CD4-positive, alpha-beta T cell (primary cell): ENCODE measurements around the gene CD200R1L. TPM values are rescaled to one million over a fixed set of nuclear protein-coding genes. Genes with fewer than 3 reads are reported as not detected.

Source experiments
- ATAC-seq: fragments of 200-7000 bp; cut with Tn5 transposase; one replicate; pipeline ENCODE4 v1.10.0; 2022; ENCODE audit warnings: mild to moderate bottlenecking; ENCODE audit not compliant: poor library complexity
- CTCF ChIA-PET: fragments of 350-600 bp; sonication (Branson Sonifier 250); formaldehyde crosslinking; loops from one replicate; lab custom pipeline; 2021; ENCODE audit warnings: antibody characterized with exemption, inconsistent platforms; lab: Charles Lee
- POLR2A ChIA-PET: fragments of 350-600 bp; sonication (Branson Sonifier 250); formaldehyde crosslinking; loops from one replicate; lab custom pipeline; 2021; ENCODE audit warnings: antibody characterized with exemption, inconsistent platforms; lab: Charles Lee
- DNase-seq, 14 experiments: peaks; one replicate each; pipeline ENCODE4 v3.0.0-alpha.2; 2013 to 2020; ENCODE audit warnings: mixed read lengths in 2 of 14
- H3K27ac ChIP-seq, 2 donors: one replicate each; pipeline versions ENCODE4 v1.5.1 to v1.7.0; 2013; ENCODE audit warnings: low read length in 2 of 2, low read depth in 1 of 2, mild to moderate bottlenecking in 1 of 2
- H3K27me3 ChIP-seq, 2 experiments: 1 replicate in 1 of 2; 2 replicates in 1 of 2; pipeline versions ENCODE4 v1.6.1 to v1.7.0; 2013; ENCODE audit warnings: low read length in 2 of 2, control low read depth in 1 of 2, mild to moderate bottlenecking in 1 of 2, moderate library complexity in 1 of 2; ENCODE audit not compliant: insufficient read depth in 2 of 2, control insufficient read depth in 1 of 2
- H3K36me3 ChIP-seq: one replicate; pipeline ENCODE4 v1.6.1; 2013; ENCODE audit warnings: low read length, control low read depth; ENCODE audit not compliant: insufficient read depth
- H3K4me1 ChIP-seq: one replicate; pipeline ENCODE4 v1.6.1; 2013; ENCODE audit warnings: low read length, control low read depth; ENCODE audit not compliant: insufficient read depth
- H3K4me3 ChIP-seq: one replicate; pipeline ENCODE4 v1.5.1; 2013; ENCODE audit warnings: mild to moderate bottlenecking, low read length, moderate library complexity
- H3K9me3 ChIP-seq, 2 experiments: 1 replicate in 1 of 2; 2 replicates in 1 of 2; pipeline versions ENCODE4 v1.6.1 to v1.7.0; 2013; ENCODE audit warnings: low read length in 2 of 2, mild to moderate bottlenecking in 2 of 2, control low read depth in 1 of 2, moderate library complexity in 1 of 2; ENCODE audit not compliant: control insufficient read depth in 1 of 2, insufficient read depth in 1 of 2
- H3K27ac Mint-ChIP-seq: one replicate; pipeline ENCODE4 v1.8.0; 2020; ENCODE audit warnings: mixed read lengths
- H3K27me3 Mint-ChIP-seq: one replicate; pipeline ENCODE4 v1.8.0; 2021; ENCODE audit warnings: mixed read lengths
- H3K36me3 Mint-ChIP-seq: one replicate; pipeline ENCODE4 v1.8.0; 2021; ENCODE audit warnings: low read depth, mixed read lengths
- H3K4me1 Mint-ChIP-seq: one replicate; pipeline ENCODE4 v1.8.0; 2021; ENCODE audit warnings: low read depth, mixed read lengths
- H3K4me3 Mint-ChIP-seq: one replicate; pipeline ENCODE4 v1.8.0; 2020; ENCODE audit warnings: mild to moderate bottlenecking, mixed read lengths
- H3K9me3 Mint-ChIP-seq: one replicate; pipeline ENCODE4 v1.8.0; 2020; ENCODE audit warnings: mixed read lengths
- intact Hi-C, 2 experiments: fragments of 100-400 bp; cut with DNase I in 1 of 2; cut with micrococcal nuclease in 1 of 2; formaldehyde crosslinking; loops; one replicate each; pipeline versions ENCODE4 v1.15.1 to v1.9.0; 2023 to 2025; cut with DNase I, micrococcal nuclease
- total RNA-seq, 174 experiments: library from RNA in 2 of 174; stranded (reverse) in 2 of 174; gene quantifications; one replicate each; pipeline ENCODE4 v1.2.3 and lab custom pipeline; 2021 to 2026
- TF ChIP-seq, protein P1 (sequence below): fragments of 200-600 bp; IDR thresholded peaks from one replicate; pipeline ENCODE4 v1.8.0; 2022; ENCODE audit warnings: antibody characterized with exemption, mild to moderate bottlenecking

CD200R1L gene
- total RNA-seq, 2 experiments from 2014 or later: 0.17 TPM; not detected in 1

DNA sequence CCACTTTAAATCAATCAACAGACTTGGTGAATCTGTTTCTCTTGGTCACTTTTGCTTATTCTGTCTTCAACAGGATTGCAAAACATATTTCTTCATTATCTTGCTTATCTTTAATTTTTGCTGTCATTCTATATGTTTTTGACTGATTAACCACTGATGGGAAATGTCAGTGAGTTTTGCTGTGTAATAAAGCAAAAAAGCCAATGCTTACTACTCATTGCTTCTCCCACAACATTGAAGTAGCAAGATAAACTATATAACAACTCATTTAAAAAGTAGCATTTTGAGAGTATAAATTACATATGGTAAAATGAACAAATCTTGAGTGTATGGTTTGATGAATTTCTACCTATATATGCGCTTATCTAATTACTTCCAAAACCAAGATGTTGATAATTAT is 892 bp downstream of the CD200R1L start:
- CTCF ChIA-PET: no interaction called here
- peaks cover 24% of the 10 kb centered on the region for H3K4me1 Mint-ChIP-seq

DNA sequence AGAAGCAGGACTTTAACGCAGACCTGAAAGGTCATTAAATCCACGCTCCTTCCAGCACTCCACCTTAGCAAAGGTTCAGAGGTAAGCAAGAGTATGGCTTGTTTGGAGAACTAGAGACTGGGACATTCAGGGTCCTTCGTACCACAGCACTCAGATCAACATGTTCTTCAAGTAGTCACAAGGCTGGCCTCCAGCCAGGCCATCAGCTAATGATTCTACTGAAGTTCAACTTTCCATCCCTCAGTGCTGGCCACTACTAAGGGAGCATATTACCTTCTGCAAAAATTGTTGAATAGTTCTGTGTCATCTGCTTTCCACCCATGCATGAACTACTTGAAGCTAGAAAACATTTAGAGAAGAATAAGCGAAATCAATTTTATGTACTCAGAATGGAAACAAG is 17.6 kb downstream of the CD200R1L start:
- ATAC-seq (no peak), DNase-seq (no peak)
- H3K27ac Mint-ChIP-seq: no peak overlapping the region
- no peaks in the 10 kb centered on the region for H3K4me1 ChIP-seq
- POLR2A ChIA-PET: no interaction called here
- intact Hi-C loops: no loop called here
- H3K9me3 Mint-ChIP-seq: no peaks in the 10 kb centered on the region
- H3K27me3 ChIP-seq: no peaks in the 10 kb centered on the region
- no peak overlapping the region for H3K4me3 ChIP-seq
- CTCF ChIA-PET: no interaction called here
- no peak overlapping the region for H3K27ac ChIP-seq
- no peaks in the 10 kb centered on the region for H3K27me3 Mint-ChIP-seq
- H3K4me1 Mint-ChIP-seq: no peaks in the 10 kb centered on the region
- TF ChIP-seq, protein P1, sequence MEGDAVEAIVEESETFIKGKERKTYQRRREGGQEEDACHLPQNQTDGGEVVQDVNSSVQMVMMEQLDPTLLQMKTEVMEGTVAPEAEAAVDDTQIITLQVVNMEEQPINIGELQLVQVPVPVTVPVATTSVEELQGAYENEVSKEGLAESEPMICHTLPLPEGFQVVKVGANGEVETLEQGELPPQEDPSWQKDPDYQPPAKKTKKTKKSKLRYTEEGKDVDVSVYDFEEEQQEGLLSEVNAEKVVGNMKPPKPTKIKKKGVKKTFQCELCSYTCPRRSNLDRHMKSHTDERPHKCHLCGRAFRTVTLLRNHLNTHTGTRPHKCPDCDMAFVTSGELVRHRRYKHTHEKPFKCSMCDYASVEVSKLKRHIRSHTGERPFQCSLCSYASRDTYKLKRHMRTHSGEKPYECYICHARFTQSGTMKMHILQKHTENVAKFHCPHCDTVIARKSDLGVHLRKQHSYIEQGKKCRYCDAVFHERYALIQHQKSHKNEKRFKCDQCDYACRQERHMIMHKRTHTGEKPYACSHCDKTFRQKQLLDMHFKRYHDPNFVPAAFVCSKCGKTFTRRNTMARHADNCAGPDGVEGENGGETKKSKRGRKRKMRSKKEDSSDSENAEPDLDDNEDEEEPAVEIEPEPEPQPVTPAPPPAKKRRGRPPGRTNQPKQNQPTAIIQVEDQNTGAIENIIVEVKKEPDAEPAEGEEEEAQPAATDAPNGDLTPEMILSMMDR: no peak
- H3K4me3 Mint-ChIP-seq: no peak overlapping the region
- no peaks in the 10 kb centered on the region for H3K36me3 Mint-ChIP-seq
- H3K36me3 ChIP-seq: no peaks in the 10 kb centered on the region
- no peaks in the 10 kb centered on the region for H3K9me3 ChIP-seq

More for the DNA sequence above, 892 bp downstream of the CD200R1L start:
- Mint-ChIP-seq H3K4me3 (no peak overlapping the region), H3K9me3 (peaks cover 9% of the 10 kb centered on the region), H3K27me3 (no peaks in the 10 kb centered on the region), H3K36me3 (no peaks in the 10 kb centered on the region), H3K27ac (no peak overlapping the region)
- H3K4me3 ChIP-seq: no peak overlapping the region
- no peaks in the 10 kb centered on the region for H3K36me3 ChIP-seq
- ATAC-seq (no peak), DNase-seq (no peak)
- TF ChIP-seq, protein P1: no peak
- POLR2A ChIA-PET: no interaction called here
- intact Hi-C loops: no loop called here
- no peaks in the 10 kb centered on the region for H3K27me3 ChIP-seq
- no peak overlapping the region for H3K27ac ChIP-seq
- peaks cover 20% of the 10 kb centered on the region for H3K4me1 ChIP-seq
- H3K9me3 ChIP-seq: peaks cover 7 to 12% of the 10 kb centered on the region in 2 experiments

DNA sequence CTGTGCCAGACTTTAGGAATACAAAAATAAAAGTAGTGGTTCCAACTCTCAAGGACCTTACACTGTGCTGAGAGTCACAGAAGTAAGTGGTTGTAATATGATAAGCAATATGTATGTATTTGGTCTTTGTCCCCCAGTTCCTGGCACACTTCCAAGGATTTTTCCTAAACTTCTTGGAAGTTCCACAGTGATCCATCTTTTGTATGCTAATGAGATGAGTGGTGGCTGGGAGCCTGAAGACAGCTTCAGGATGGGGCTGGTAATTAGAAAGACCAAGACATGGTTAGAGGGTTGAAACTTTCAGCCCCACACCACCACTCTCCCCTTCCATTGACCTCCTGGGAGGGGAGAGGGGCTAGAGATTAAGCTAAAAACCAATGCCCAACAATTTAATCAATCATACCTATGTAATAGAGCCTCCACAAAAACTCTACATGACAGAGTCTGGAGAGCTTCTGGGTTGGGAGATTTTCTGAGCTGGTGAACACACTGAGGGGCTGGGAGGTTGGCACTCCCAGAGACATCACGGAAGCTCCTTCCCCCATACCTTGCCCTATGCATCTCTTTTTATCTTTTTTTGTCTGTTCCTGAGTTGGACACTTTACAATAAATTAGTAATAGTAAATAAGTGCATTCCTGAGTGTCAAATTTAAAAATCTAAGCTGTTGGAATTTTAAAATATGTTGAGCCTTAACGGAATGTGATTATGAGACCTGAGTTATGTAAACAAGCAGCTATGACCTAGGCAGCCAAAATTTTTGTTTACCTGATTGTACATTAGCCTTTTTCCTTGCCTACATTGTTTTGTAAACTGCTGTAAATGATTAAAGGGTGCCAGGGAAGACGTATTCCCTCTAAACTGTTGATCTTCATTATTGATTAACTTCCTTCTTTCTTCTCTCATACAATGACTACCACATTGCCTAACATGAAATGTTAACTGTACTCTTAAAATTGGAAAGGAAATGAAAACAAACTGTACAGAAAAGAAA is 24.3 kb downstream of the CD200R1L start:
- no peaks in the 10 kb centered on the region for H3K4me1 Mint-ChIP-seq
- H3K36me3 Mint-ChIP-seq: no peaks in the 10 kb centered on the region
- TF ChIP-seq, protein P1: no peak
- intact Hi-C loops: no loop called here
- POLR2A ChIA-PET: no interaction called here
- H3K27me3 Mint-ChIP-seq: no peaks in the 10 kb centered on the region
- Histone ChIP-seq H3K4me1 (no peaks in the 10 kb centered on the region), H3K36me3 (no peaks in the 10 kb centered on the region), H3K9me3 (no peaks in the 10 kb centered on the region), H3K27ac (no peak overlapping the region), H3K4me3 (no peak overlapping the region), H3K27me3 (no peaks in the 10 kb centered on the region)
- H3K27ac Mint-ChIP-seq: no peak overlapping the region
- CTCF ChIA-PET: no interaction called here
- ATAC-seq (no peak), DNase-seq (no peak)
- H3K9me3 Mint-ChIP-seq: peaks cover 2% of the 10 kb centered on the region
- no peak overlapping the region for H3K4me3 Mint-ChIP-seq
